CD14-positive monocyte (primary cell): ENCODE measurements around the gene KRT79. TPM values are rescaled to one million over a fixed set of nuclear protein-coding genes. Genes with fewer than 3 reads are reported as not detected.
"Not testable (repeated sequence)": the region's sequence is repeated elsewhere in the genome, so short reads cannot be mapped to it uniquely, and the experiment has no call there.

Experiments used
- DNase-seq, 3 donors: peaks; one replicate each; pipeline ENCODE4 v3.0.0-alpha.2; 2011 to 2022
- H2AFZ ChIP-seq: 2 replicates; pipeline ENCODE4 v1.6.0; 2012; ENCODE audit warnings: mild to moderate bottlenecking, low read depth, low read length, inconsistent platforms; ENCODE audit not compliant: insufficient read depth, poor library complexity, severe bottlenecking
- H3K27ac ChIP-seq, 2 donors: 1 replicate in 1 of 2; 2 replicates in 1 of 2; pipeline ENCODE4 v1.5.1; 2012 to 2013; ENCODE audit warnings: low read length in 2 of 2, control low read depth in 1 of 2, inconsistent platforms in 1 of 2, low read depth in 1 of 2, mild to moderate bottlenecking in 1 of 2
- H3K27me3 ChIP-seq, 2 donors: one replicate each; pipeline versions ENCODE4 v1.6.0 to v1.6.1; 2011 to 2013; ENCODE audit warnings: low read length in 2 of 2; ENCODE audit not compliant: control insufficient read depth in 2 of 2, insufficient read depth in 2 of 2
- H3K36me3 ChIP-seq, 2 donors: replicated peaks in 1 of 2; 1 replicate in 1 of 2; 2 replicates in 1 of 2; pipeline versions ENCODE4 v1.5.1 to v1.6.1; 2012 to 2013; ENCODE audit warnings: low read length in 2 of 2, control low read depth in 1 of 2, inconsistent platforms in 1 of 2, mild to moderate bottlenecking in 1 of 2; ENCODE audit not compliant: insufficient read depth in 2 of 2, control insufficient read depth in 1 of 2
- H3K4me1 ChIP-seq, 2 donors: 1 replicate in 1 of 2; 2 replicates in 1 of 2; pipeline versions ENCODE4 v1.5.1 to v1.6.1; 2012 to 2013; ENCODE audit warnings: low read length in 2 of 2, control low read depth in 1 of 2, inconsistent platforms in 1 of 2, mild to moderate bottlenecking in 1 of 2, moderate library complexity in 1 of 2; ENCODE audit not compliant: insufficient read depth in 2 of 2, control insufficient read depth in 1 of 2
- H3K4me2 ChIP-seq: replicated peaks from 2 replicates; pipeline ENCODE3; 2012; ENCODE audit warnings: low read length, moderate library complexity, mild to moderate bottlenecking; ENCODE audit not compliant: poor library complexity, severe bottlenecking; ENCODE audit errors: extremely low read depth
- H3K4me3 ChIP-seq, 3 experiments: fragments of 200-600 bp in 1 of 3; sonication (generic) in 1 of 3; replicated peaks in 1 of 3; 1 replicate in 2 of 3; 2 replicates in 1 of 3; pipeline ENCODE4 v1.5.1; 2011 to 2013; ENCODE audit warnings: low read length in 3 of 3, mild to moderate bottlenecking in 3 of 3, control low read depth in 2 of 3, low read depth in 2 of 3, inconsistent platforms in 1 of 3, moderate library complexity in 1 of 3
- H3K79me2 ChIP-seq: 2 replicates; pipeline ENCODE4 v1.6.0; 2012; ENCODE audit warnings: mild to moderate bottlenecking, control low read depth, inconsistent platforms, low read length, moderate library complexity; ENCODE audit not compliant: insufficient read depth
- H3K9ac ChIP-seq: 2 replicates; pipeline ENCODE4 v1.6.0; 2017; ENCODE audit warnings: low read length, mild to moderate bottlenecking; ENCODE audit not compliant: insufficient read depth, poor library complexity, severe bottlenecking
- H3K9me3 ChIP-seq, 2 donors: replicated peaks in 1 of 2; 1 replicate in 1 of 2; 2 replicates in 1 of 2; pipeline versions ENCODE4 v1.5.1 to v1.6.1; 2012 to 2013; ENCODE audit warnings: low read length in 2 of 2, control low read depth in 1 of 2; ENCODE audit not compliant: control insufficient read depth in 1 of 2, insufficient read depth in 1 of 2
- H4K20me1 ChIP-seq: 2 replicates; pipeline ENCODE4 v1.6.0; 2012; ENCODE audit warnings: mild to moderate bottlenecking, low read length, control low read depth, moderate library complexity; ENCODE audit not compliant: insufficient read depth
- H3K27ac Mint-ChIP-seq, 7 donors: one replicate each; pipeline ENCODE4 v1.8.0; 2020; ENCODE audit warnings: mild to moderate bottlenecking in 7 of 7, mixed read lengths in 7 of 7, moderate library complexity in 6 of 7, inconsistent platforms in 2 of 7
- H3K27me3 Mint-ChIP-seq, 3 donors: one replicate each; pipeline ENCODE4 v1.8.0; 2021 to 2022; ENCODE audit warnings: low read depth in 3 of 3, mild to moderate bottlenecking in 3 of 3, mixed read lengths in 3 of 3, moderate library complexity in 3 of 3, inconsistent platforms in 1 of 3
- H3K36me3 Mint-ChIP-seq, 2 donors: one replicate each; pipeline ENCODE4 v1.8.0; 2020; ENCODE audit warnings: mixed read lengths in 2 of 2, inconsistent platforms in 1 of 2, mild to moderate bottlenecking in 1 of 2
- H3K4me1 Mint-ChIP-seq: one replicate; pipeline ENCODE4 v1.8.0; 2020; ENCODE audit warnings: mild to moderate bottlenecking, mixed read lengths
- H3K4me3 Mint-ChIP-seq, 2 donors: one replicate each; pipeline ENCODE4 v1.8.0; 2020; ENCODE audit warnings: mild to moderate bottlenecking in 2 of 2, mixed read lengths in 2 of 2, moderate library complexity in 1 of 2
- H3K9me3 Mint-ChIP-seq, 7 donors: one replicate each; pipeline ENCODE4 v1.8.0; 2020 to 2022; ENCODE audit warnings: mixed read lengths in 7 of 7, mild to moderate bottlenecking in 6 of 7, moderate library complexity in 6 of 7, inconsistent platforms in 2 of 7
- WGBS: methylation state at CpG from one replicate; pipeline ENCODE4 v1.1.5; 2013; ENCODE audit warnings: missing lambda C conversion rate; ENCODE audit not compliant: insufficient coverage; 5-methylcytosine and 5-hydroxymethylcytosine counted together
- intact Hi-C, 2 donors: fragments of 100-400 bp; cut with micrococcal nuclease; formaldehyde crosslinking; loops; one replicate each; pipeline versions ENCODE4 v1.15.0 to v1.15.1; 2023
- polyA plus RNA-seq, 3 donors: library from polyadenylated mRNA; depleted of rRNA in 1 of 3; unstranded in 2 of 3; stranded (reverse) in 1 of 3; fragments of 300-500 nt in 2 of 3; fragments of >200 nt in 1 of 3; fragmentation: Illumina TruSeq in 2 of 3; gene quantifications; 1 replicate in 2 of 3; 2 replicates in 1 of 3; pipeline ENCODE4 v1.2.3, GENCODE V29; 2012 to 2021
- TF ChIP-seq, protein P1 (sequence below): fragments of 200-600 bp; IDR thresholded peaks from one replicate; pipeline ENCODE4 v1.8.0; 2022; ENCODE audit warnings: antibody characterized with exemption, mild to moderate bottlenecking

The KRT79 gene
- polyA plus RNA-seq, 3 donors = not detected

DNA sequence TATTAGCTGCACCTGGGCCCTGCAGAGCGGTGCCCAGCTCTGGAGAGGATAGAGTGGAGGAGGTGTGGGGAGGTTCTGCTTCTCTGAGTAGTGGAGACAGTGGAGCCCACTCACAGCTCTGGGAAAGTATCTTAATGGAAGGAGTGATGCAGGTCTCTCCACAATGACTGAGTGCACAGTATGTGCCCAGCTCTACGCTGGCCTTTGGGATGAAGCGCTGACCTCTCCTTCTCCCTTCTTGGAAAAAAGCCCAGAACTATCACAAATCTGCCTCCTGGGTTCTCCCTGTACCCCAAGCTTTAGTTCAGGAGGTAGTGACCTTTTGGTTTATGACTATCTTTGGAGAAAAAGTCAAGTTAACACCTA, 37.7 kb downstream of the KRT79 start:
- no peaks in the 10 kb centered on the region for H3K27me3 ChIP-seq
- H3K4me1 Mint-ChIP-seq = no peaks in the 10 kb centered on the region
- H3K4me3 Mint-ChIP-seq = no peak overlapping the region
- H3K4me3 ChIP-seq = no peak overlapping the region
- intact Hi-C loops = no loop called here
- TF ChIP-seq, protein P1, sequence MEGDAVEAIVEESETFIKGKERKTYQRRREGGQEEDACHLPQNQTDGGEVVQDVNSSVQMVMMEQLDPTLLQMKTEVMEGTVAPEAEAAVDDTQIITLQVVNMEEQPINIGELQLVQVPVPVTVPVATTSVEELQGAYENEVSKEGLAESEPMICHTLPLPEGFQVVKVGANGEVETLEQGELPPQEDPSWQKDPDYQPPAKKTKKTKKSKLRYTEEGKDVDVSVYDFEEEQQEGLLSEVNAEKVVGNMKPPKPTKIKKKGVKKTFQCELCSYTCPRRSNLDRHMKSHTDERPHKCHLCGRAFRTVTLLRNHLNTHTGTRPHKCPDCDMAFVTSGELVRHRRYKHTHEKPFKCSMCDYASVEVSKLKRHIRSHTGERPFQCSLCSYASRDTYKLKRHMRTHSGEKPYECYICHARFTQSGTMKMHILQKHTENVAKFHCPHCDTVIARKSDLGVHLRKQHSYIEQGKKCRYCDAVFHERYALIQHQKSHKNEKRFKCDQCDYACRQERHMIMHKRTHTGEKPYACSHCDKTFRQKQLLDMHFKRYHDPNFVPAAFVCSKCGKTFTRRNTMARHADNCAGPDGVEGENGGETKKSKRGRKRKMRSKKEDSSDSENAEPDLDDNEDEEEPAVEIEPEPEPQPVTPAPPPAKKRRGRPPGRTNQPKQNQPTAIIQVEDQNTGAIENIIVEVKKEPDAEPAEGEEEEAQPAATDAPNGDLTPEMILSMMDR = no peak
- no peaks in the 10 kb centered on the region for H4K20me1 ChIP-seq
- no peak overlapping the region for H3K27ac ChIP-seq
- no peak for DNase-seq
- no peaks in the 10 kb centered on the region for H3K9me3 ChIP-seq
- no peak overlapping the region for H3K4me2 ChIP-seq
- no peaks in the 10 kb centered on the region for H3K4me1 ChIP-seq
- H3K27ac Mint-ChIP-seq = no peak overlapping the region
- no peaks in the 10 kb centered on the region for H3K36me3 Mint-ChIP-seq
- 86% methylated on average over 1 of the region's 3 CpGs for WGBS
- H3K36me3 ChIP-seq = no peaks in the 10 kb centered on the region
- H3K9ac ChIP-seq = no peak overlapping the region
- peaks cover 7 to 14% (median 7%) of the 10 kb centered on the region in 3 donors for H3K27me3 Mint-ChIP-seq
- peaks cover 0 to 2% (median 0%) of the 10 kb centered on the region in 7 donors for H3K9me3 Mint-ChIP-seq
- no peaks in the 10 kb centered on the region for H3K79me2 ChIP-seq
- no peak overlapping the region for H2AFZ ChIP-seq

DNA sequence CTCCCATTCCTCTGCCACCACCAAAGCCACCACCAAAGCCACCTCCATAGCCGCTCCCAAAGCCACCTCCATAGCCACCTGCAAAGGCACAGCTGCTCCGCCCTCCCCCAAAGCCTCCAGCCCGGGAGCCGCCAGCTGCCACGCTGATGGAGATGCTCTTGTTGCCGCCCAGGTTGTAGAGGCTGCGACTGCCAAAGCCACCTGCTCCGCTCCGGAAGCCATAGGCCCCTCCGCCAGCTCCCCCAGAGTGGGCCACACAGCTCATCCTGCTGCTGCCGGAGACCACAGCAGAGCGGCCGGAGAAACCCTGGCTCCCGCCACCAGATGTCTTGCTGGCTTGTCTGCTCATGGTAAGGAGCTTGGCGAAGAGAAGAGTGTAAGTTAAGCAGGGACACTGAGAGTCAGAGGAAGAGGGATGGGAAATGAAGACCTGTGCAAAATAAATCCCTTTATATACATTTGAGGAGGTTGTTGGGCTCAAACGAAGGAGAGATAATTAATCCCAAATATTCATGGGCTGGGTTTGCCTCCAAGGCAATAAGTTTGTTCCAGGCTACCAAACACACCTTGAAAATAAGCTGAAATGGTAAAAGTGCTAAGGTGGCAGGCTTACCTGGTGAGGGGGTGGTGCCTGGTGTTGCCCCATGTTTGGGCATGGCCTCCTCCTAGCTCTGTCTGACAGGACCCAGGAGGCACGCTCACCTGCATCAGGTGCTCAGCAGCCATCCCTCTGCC, 38.2 kb downstream of the KRT79 start, which contains the start of gene KRT3:
TSS of gene KRT3 (minus strand) at position 424 of the 735 bp plus-strand sequence. CDS start at position 349, 75 bp downstream.
- Mint-ChIP-seq H3K9me3 (peaks cover 0 to 2% (median 0%) of the 10 kb centered on the region in 7 donors), H3K27me3 (peaks cover 7 to 18% (median 12%) of the 10 kb centered on the region in 3 donors), H3K4me3 (no peak within 1 kb of the TSS), H3K36me3 (no peaks in the 10 kb centered on the region), H3K27ac (no peak within 1 kb of the TSS), H3K4me1 (no peaks in the 10 kb centered on the region)
- TF ChIP-seq, protein P1 = no peak
- H3K4me3 ChIP-seq = no peak within 1 kb of the TSS
- H3K79me2 ChIP-seq = no peaks in the 10 kb centered on the region
- no peak for DNase-seq
- no peaks in the 10 kb centered on the region for H3K4me1 ChIP-seq
- no peak within 1 kb of the TSS for H2AFZ ChIP-seq
- H3K36me3 ChIP-seq = no peaks in the 10 kb centered on the region
- intact Hi-C loops = no loop called here
- H3K9me3 ChIP-seq = no peaks in the 10 kb centered on the region
- H3K9ac ChIP-seq = no peak within 1 kb of the TSS
- H3K27ac ChIP-seq = no peak within 1 kb of the TSS
- H3K4me2 ChIP-seq = no peak within 1 kb of the TSS
- H3K27me3 ChIP-seq = peaks cover 0 to under 1% of the 10 kb centered on the region in 2 donors
- over 99% methylated on average over 15 of the region's 17 CpGs for WGBS
- H4K20me1 ChIP-seq = no peaks in the 10 kb centered on the region

DNA sequence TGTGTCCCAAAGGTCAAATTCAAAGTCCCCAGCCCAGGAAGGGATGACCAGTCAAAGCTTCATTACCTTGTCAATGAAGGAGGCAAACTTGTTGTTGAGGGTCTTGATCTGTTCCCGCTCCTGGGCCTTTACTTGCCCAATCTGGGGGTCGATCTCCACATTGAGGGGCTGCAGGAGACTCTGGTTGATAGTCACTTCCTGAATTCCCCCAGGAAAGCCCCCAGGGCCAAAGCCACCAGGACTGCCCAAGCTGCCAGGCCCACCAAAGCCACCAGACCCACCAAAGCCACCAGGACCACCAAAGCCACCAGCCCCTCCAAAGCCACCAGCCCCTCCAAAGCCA, 38.8 kb downstream of the KRT79 start:
- H3K79me2 ChIP-seq, H3K36me3 ChIP-seq, H3K9me3 Mint-ChIP-seq, intact Hi-C loops, H3K36me3 Mint-ChIP-seq, H3K27me3 ChIP-seq, H3K9ac ChIP-seq, H3K4me3 ChIP-seq, H3K4me2 ChIP-seq, H3K27ac Mint-ChIP-seq, H3K27ac ChIP-seq, H2AFZ ChIP-seq, H4K20me1 ChIP-seq, H3K4me1 Mint-ChIP-seq, DNase-seq, H3K4me1 ChIP-seq, H3K9me3 ChIP-seq, H3K4me3 Mint-ChIP-seq: not testable (repeated sequence)
- 80% methylated on average over 1 of the region's 2 CpGs for WGBS
- peaks cover 12 to 23% (median 18%) of the 10 kb centered on the region in 3 donors for H3K27me3 Mint-ChIP-seq
